IPS-18c (cell line): ENCODE data around the gene LIPC.

Experiments
- H3K4me3 ChIP-seq: 2 replicates; pipeline ENCODE4 v1.7.0; 2013; ENCODE audit warnings: low read depth, mild to moderate bottlenecking, low read length, moderate library complexity; ENCODE audit not compliant: insufficient read depth
- H3K9me3 ChIP-seq: one replicate; pipeline ENCODE4 v1.6.1; 2013; ENCODE audit warnings: mild to moderate bottlenecking, low read length, moderate library complexity; ENCODE audit not compliant: control insufficient read depth, insufficient read depth

Gene LIPC

GRCh38 chr15:58424722-58425121 lies 7.1 kb upstream of the LIPC start:
- Histone ChIP-seq H3K9me3 (no peaks in the 10 kb centered on the region), H3K4me3 (no peak overlapping the region)

GRCh38 chr15:58425185-58425584 lies 6.6 kb upstream of the LIPC start:
- Histone ChIP-seq H3K9me3 (no peaks in the 10 kb centered on the region), H3K4me3 (no peak overlapping the region)

- no peak overlapping the region for H3K4me3 ChIP-seq
- H3K9me3 ChIP-seq, result no peaks in the 10 kb centered on the region
These were observed 6.0 kb upstream of the LIPC start for GRCh38 chr15:58425834-58426233.

- Histone ChIP-seq H3K4me3 (no peak overlapping the region), H3K9me3 (no peaks in the 10 kb centered on the region)
These were observed 5.3 kb upstream of the LIPC start for GRCh38 chr15:58426501-58426900.

- Histone ChIP-seq H3K9me3 (no peaks in the 10 kb centered on the region), H3K4me3 (no peak overlapping the region)
These were observed 3.8 kb upstream of the LIPC start for GRCh38 chr15:58427987-58428386.

- no peak overlapping the region for H3K4me3 ChIP-seq
- H3K9me3 ChIP-seq, result no peaks in the 10 kb centered on the region
These were observed 1.5 kb upstream of the LIPC start for GRCh38 chr15:58430224-58430787.

- Histone ChIP-seq H3K9me3 (no peaks in the 10 kb centered on the region), H3K4me3 (no peak overlapping the region)
These were observed 610 bp downstream of the LIPC start for GRCh38 chr15:58432401-58432800.

- H3K9me3 ChIP-seq, result no peaks in the 10 kb centered on the region
- H3K4me3 ChIP-seq, result no peak overlapping the region
These were observed 2.0 kb downstream of the LIPC start for GRCh38 chr15:58433597-58434333.

- Histone ChIP-seq H3K4me3 (no peak overlapping the region), H3K9me3 (no peaks in the 10 kb centered on the region)
These were observed 2.6 kb downstream of the LIPC start for GRCh38 chr15:58434334-58434875.

- Histone ChIP-seq H3K4me3 (no peak overlapping the region), H3K9me3 (no peaks in the 10 kb centered on the region)
These were observed 4.8 kb downstream of the LIPC start for GRCh38 chr15:58436552-58436951.

- H3K9me3 ChIP-seq, result no peaks in the 10 kb centered on the region
- H3K4me3 ChIP-seq, result no peak overlapping the region
These were observed 5.8 kb downstream of the LIPC start for GRCh38 chr15:58437531-58438105.

GRCh38 chr15:58438111-58438510 lies 6.3 kb downstream of the LIPC start:
- no peak overlapping the region for H3K4me3 ChIP-seq
- H3K9me3 ChIP-seq, result no peaks in the 10 kb centered on the region

GRCh38 chr15:58438956-58439355 lies 7.2 kb downstream of the LIPC start:
- no peak overlapping the region for H3K4me3 ChIP-seq
- H3K9me3 ChIP-seq, result no peaks in the 10 kb centered on the region

GRCh38 chr15:58440158-58440910 lies 8.5 kb downstream of the LIPC start:
- no peak overlapping the region for H3K4me3 ChIP-seq
- H3K9me3 ChIP-seq, result no peaks in the 10 kb centered on the region

- H3K4me3 ChIP-seq, result no peak overlapping the region
These were observed 9.1 kb downstream of the LIPC start for GRCh38 chr15:58440922-58441321.

GRCh38 chr15:58441376-58442070 lies 9.7 kb downstream of the LIPC start:
- Histone ChIP-seq H3K9me3 (no peaks in the 10 kb centered on the region), H3K4me3 (no peak overlapping the region)

More at GRCh38 chr15:58440922-58441321, 9.1 kb downstream of the LIPC start:
- no peaks in the 10 kb centered on the region for H3K9me3 ChIP-seq

- H3K9me3 ChIP-seq, result no peaks in the 10 kb centered on the region
- H3K4me3 ChIP-seq, result no peak overlapping the region
These were observed 10.3 kb downstream of the LIPC start for GRCh38 chr15:58442122-58442521.
